ENCODE results near the gene NSL1.
"Not testable (repeated sequence)": the region's sequence is repeated elsewhere in the genome, so short reads cannot be mapped to it uniquely, and the experiment has no call there.

NSL1 gene, protein sequence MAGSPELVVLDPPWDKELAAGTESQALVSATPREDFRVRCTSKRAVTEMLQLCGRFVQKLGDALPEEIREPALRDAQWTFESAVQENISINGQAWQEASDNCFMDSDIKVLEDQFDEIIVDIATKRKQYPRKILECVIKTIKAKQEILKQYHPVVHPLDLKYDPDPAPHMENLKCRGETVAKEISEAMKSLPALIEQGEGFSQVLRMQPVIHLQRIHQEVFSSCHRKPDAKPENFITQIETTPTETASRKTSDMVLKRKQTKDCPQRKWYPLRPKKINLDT

DNA sequence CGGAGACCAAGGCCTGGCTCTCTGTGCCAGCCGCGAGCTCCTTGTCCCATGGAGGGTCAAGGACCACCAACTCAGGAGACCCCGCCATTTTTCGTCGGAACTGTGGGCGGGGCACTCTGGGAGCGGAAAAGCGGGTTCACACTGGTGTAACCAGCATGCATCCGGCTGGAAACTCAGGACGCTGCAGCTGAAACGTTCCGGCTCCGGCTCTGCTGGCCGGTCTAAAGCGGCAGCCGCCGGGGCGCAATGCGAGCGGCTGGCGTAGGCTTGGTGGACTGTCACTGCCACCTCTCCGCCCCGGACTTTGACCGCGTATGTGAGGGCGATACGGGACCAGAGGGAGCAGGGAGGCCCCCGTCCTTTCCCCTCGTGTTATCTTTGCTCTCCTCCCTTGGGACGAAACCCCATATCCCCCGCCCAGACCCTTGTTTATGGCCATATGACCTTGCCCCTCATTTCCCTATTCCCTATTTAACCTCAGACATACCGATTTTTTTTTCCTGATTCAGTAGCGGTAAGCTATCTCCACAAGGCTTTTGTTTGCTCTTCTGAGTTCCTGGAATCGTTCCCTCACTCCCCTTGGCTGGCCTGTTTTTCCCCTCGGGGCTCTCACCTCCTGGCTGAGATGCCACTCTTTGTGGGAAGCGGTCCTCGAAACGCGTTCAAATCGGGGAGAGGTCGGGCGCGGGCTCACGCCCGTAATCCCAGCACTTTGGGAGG lies at the start of gene NSL1, which contains the start of gene TATDN3:
Gene NSL1, minus strand, starts transcription at position 102 of the 720 bp plus-strand sequence. Its CDS starts 14 bp downstream, at position 88.
Gene TATDN3, plus strand, starts transcription at position 219 of the 720 bp plus-strand sequence. Its CDS starts 28 bp downstream, at position 247.
- peak; percentile 96 for DNase-seq (ENCODE audit: low read depth, low spot score)

DNA sequence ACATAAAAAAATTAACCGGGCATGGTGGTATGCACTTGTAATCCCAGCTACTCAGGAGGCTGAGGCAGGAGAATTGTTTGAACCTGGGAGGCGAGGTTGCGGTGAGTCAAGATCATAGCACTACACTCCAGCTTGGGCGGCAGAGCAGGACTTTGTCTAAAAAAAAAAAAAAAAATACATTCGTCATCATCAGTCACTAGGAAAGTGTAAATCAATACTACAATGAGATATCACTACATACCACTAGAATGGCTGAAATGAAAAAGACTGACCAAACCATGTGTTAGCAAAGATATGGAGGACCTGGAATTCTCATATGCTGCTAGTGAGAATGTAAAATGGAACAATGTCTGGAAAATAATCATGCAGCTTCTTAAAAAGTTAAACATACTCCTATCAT lies 46.6 kb upstream of the NSL1 start:
- no peak for DNase-seq (ENCODE audit: low read depth, low spot score)

DNA sequence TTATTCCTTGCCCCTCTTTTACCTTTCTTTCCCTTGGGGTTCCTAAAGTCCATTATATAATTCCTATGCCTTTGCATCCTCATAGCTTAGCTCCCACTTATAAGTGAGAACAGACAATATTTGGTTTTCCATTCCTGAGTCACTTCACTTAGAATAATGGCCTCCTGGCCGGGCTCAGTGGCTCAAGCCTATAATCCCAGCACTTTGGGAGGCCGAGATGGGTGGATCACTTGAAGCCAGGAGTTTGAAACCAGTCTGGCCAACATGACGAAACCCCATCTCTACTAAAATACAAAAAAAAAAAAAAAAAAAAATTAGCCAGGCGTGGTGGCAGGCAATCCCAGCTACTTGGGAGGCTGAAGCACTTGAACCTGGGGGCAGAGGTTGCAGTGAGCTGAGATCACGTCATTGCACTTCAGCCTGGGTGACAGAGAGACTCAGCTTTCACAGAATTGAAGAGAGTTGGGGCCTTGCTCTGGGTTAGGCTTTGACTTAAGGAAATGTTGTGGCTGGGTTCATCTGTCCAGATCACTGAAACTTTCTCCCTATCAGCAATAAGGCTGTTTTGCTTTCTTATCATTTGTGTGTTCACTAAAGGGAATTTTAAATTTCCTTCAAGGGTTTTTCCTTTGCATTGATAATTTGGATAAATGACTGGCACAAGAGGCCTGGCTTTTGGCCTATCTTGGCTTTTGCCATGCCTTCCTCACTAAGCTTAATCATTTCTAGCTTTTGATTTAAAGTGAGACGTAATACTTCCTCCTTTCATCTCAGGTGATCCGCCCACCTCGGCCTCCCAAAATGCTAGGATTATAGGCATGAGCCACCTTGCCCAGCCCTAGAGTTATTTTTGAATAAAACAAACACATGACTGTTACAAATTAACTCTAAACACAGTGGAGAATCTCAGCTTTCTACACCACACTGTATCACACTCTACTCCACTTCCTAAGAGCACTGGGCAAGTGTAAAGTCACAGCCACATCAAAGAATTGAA lies 41.9 kb upstream of the NSL1 start:
- not testable (repeated sequence) for DNase-seq (ENCODE audit: low read depth, low spot score)

DNA sequence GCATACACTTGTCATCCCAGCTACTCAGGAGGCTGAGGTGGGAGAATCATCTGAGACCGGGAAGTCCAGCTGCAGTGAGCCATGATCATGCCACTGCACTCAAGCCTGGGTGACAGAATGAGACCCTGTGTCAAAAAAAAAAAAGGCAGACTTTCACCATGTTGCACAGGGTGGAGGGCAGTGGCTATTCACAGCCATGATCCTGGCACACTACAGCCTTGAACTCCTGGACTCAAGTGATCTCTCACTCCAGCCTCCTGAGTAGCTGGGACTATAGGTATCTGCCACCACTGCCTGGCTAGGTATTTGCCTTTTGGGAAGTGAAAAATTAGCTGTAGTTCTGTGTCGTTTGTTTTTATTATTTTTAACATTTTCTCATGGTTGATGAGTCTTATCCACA lies 36.8 kb upstream of the NSL1 start:
- DNase-seq (ENCODE audit: low read depth, low spot score): no peak

DNA sequence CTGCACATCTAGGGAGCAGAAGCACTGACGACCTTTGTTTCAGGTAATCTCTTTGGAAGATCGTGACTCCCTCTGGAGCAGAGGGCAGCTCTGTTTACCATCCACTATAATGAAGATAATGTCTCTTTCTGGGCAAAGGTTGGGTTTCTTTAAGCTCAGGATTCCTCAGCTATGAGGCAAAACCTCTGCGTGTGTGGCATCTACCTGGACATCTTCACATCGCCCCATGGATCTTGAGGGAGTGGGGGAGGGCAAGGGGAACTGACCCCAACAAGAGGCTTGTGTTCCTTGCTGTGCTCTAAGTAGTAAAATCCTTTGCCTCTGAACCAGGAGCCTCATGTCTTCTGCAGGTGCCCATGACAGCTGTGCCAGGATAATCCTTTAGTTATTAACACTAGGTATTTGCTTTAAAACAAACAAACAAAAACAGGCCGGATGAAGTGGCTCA lies 36.3 kb upstream of the NSL1 start:
- DNase-seq (ENCODE audit: low read depth, low spot score): no peak

DNA sequence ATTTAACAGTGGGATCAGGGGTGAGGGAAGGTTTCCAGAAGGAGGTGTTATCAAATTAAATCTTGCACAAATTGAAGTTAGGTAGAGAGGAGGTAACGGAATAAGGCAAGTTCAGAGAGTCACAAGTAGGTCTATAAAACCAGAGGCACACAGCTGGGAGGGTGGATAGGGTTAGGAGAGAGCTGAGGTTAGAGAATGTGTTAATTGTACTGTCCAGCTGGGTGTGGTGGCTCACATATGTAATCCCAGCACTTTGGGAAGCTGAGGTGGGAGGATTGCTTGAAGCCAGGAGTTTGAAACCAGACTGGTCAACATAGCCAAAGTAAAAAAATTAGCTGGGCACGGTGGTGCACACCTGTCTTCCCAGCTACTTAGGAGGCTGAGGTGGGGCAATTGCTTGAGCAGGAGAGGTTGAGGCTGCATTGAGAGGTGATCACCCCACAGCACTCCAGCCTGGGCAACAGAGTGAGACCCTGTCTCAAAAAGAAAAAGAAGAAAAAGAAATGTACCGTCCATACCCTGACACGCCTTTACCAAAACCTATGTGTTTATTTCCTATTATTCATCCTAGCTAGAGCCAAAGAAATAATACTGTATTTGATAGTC lies 35.7 kb upstream of the NSL1 start:
- DNase-seq (ENCODE audit: low read depth, low spot score): no peak

DNA sequence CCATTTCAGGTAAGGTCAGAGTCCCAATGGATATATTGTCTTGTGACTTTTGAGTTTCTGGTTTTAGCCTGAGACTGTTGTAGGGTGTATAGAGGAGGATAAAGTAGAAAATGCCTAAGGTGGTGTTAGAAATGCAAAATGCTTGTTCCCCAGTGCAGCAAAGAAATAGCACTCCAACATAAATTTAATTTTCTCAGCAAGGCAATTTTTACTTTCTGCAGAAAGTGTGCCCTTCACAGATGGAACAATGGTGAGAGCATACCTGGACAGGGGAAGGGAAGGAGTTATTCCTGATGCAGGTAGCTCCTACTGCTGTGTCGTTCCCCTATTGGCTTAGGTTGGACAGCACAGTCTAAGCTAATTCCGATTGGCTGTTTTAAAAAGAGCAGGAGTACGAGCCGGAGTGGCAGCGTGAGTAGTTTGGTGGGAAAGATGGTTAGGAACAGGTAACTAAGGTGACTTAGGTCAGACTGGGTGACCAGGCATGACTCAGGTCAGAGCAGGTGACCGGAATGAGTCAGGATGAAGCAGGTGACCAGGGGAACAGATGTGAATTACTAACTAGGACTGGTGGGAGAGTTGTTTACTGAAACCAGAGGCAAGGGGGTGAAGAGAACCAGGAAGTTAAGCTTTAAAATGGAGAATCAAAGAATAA lies 34.3 kb upstream of the NSL1 start:
- DNase-seq (ENCODE audit: low read depth, low spot score): no peak

DNA sequence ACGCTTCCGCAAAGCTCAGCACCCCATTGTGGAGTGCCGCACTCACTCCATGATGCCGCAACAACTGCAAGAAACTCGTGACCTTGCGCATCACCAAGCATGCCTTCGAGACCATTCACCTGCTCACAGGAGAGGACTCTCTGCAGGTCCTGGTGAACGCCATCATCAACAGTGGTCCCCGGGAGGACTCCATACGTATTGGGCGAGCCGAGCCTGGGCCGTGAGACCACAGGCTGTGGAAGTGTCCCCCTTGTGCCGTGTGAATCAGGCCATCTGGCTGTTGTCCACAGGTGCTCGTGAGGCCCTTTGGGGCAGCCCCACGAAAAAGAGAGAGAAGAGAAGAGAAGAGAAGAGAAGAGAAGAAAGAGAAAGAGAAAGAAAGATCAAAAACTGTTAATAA lies 32.6 kb upstream of the NSL1 start:
- DNase-seq (ENCODE audit: low read depth, low spot score): no peak

DNA sequence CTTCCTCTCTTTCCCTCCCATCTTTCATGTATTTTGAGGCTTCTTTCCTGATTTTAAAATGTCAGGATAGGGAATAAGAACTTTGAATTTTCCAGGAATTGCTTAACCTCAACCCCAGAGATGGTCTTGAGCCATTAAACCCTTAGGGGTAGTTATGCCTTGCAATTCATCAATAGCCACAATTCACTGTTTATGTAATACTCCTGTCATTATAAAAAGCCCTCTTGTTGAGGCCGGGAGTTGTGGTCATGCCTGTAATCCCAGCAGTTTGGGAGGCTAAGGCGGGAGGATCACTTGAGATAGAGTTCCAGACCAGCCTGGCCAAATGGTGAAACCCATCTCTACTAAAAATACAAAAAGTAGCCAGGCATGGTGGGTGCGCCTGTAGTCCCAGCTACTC lies 31.4 kb upstream of the NSL1 start:
- no peak for DNase-seq (ENCODE audit: low read depth, low spot score)

DNA sequence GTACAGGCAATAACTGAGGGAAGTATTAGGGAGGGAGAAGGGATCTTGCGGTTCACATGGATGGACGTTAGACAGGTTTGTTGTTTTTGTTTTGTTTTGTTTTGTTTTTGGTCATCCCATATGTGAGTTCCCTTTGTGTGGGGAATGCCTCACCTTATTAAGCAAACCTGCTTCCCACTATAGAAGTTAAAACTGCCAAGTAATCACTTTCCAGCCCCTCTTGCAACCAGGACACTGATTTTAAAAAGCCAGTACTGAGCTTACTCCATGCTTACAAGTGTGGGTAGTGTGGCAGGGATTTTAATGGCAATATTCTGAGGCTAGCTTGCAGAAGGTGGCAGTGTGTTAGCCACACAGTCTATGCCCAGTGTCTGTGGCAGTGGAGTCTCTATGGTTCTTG lies 29.4 kb upstream of the NSL1 start:
- no peak for DNase-seq (ENCODE audit: low read depth, low spot score)

DNA sequence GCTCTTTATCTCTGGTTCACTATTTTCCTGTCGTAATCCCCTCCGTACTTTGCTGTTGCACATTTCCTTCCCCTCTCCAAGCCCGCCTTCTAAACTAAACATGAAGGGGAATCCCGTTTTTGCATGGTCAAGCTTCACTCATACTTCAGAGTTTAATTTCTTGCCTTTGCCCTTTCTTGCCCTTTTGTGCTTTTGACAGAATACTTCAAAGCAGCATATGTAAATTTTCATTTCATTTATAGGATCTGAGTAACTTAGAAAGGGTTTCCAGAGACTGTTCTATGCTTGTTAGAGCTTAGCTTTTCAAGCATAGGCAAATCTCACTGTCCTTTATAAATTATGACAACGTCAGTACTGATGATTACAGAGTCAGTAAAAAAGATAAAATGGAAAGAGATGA lies 28.1 kb upstream of the NSL1 start:
- no peak for DNase-seq (ENCODE audit: low read depth, low spot score)

DNA sequence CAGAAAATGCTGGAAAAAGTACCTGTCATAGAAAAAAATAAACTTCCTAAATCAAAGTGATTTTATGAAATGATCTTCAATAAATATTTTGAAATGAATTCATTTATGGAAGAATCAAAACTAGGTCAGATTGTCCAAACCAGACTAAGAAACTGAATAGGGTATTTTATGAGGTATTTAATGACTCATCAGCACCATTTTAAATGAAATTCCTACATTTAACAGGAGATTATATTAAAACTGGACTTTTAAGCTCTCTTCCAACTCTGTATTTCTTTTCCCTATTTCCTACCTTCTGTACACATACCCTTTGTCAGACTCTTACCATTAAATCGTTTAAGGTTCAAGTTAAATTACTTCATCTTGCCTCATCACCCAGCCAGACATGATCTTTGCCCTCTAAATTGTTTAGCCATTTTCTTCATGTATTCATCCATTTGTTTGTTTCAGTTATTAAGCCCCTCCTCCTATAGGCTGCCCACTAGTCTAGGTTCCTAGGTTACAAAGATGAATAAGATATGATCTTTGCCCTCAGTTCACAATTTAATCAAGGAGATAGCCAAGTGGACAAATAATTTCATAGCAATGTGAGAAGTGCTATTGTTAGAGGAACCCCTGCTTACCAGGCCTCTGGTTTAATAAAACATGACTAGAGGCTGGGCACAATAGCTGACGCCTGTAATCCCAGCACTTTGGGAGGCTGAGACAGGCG lies 25.1 kb upstream of the NSL1 start:
- no peak for DNase-seq (ENCODE audit: low read depth, low spot score)

DNA sequence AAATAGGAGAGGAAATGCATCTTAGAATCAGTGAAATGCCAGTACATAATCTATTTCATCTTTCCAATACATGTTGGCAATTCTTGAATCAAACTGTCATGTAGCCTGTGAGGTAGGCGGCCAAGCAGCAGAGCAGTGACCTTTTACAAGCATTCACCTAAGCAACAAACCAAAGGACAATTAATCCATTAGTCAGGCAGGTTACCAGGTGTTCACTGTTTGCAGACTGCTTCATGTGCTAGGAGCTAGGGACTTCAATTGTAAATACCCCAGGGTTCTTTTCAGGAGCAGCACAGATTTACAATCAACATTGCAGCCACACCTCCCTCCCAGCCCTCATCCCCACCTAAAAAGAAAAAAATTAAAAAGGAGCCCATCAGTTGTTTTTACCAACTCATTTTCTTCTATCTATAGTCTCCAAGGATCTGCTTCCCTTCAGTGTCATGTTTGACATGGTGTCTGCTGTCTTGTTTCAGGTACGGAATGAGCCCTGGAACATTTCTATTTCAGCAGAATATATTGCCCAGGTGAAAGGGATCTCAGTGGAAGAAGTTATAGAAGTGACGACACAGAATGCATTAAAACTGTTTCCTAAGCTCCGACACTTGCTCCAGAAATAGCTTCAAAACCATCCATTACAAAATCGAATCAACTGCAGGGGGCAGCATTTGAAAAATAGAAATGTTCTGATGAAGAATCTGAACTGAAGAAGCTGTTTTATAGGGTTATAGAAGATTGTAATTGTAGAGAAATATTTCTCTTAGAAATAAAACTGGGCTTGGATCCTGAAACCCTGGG lies 23.2 kb upstream of the NSL1 start:
- DNase-seq (ENCODE audit: low read depth, low spot score): peak; percentile 15

DNA sequence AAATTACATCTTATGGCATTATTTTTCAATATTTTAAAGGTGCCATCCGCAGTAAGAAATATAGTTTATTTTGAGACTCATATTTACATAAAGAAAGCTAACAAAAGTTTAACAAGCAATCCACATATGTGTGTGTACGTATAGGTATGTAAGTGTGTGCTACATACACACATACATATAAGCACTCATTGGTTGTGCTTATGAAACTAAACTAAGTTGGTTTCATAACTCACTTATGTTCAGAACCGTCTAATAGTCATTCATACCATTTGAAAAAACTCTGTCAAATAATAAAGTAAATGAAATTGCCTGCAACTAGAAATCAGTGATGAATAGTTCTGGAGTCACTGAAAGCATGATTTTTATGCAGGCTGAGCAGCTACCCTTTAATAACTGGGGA lies 14.2 kb upstream of the NSL1 start:
- no peak for DNase-seq (ENCODE audit: low read depth, low spot score)

DNA sequence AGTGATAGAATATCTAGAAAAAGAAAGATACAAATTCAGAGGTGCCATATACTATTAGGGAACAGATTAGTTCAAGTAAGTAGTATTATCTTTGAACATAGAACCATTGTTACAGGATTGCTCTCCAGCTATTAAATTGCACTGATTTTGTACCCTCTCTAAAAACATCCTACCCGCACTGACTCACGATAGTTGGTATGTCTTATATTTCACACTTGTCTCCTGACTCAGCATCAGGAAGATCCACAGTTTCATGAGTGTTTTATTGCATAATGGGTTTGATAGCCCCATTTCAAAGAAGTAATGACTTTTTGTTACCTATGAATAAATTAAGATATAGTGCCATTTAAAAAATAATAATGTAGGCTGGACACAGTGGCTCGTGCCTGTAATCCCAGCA lies 6.1 kb upstream of the NSL1 start:
- DNase-seq (ENCODE audit: low read depth, low spot score): no peak

DNA sequence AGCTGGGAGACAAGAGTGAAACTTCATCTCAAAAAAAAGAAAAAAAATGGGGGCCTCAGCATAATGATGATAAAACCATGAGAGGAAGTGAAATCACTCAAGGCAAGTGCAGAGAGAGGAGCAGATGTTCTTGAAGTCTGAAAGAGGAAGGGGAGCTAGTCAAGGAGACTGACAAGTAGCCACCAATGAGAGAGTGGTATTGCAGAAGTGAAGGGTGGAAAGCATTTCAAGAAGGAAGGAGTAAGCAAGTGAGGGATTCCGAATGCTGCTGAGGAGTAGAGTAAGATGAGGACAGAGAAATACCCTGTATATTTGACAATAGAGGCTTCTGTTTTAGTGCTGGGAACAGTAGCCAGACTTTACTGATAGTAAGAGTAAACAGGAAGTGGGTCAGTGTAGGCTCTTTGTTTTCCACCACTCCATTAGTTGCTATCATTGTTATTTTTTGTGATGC lies 3.0 kb upstream of the NSL1 start:
- no peak for DNase-seq (ENCODE audit: low read depth, low spot score)

DNA sequence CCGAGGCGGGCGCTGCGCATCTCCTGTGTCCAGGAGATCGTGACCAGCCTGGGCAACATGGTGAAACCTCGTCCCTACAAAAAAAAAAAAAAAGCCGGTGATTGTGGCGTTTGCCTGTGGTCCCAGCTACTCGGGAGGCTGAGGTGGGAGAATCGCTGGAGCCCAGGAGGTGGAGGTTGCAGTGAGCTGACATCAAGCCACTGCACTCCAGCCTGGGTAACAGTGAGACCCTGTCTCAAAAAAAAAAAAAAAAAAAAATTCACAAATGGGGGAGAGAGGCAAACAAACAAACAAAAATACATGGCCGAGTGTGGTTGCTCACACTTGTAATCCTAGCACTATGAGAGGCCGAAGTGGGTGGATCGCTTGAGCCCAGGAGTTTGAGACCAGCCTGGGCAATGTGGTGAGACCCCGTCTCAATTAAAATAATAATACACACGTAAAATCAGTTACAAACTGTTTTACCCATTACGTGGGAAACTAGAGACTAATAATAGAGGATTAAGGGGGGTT lies 875 bp upstream of the NSL1 start:
- DNase-seq (ENCODE audit: low read depth, low spot score): no peak

DNA sequence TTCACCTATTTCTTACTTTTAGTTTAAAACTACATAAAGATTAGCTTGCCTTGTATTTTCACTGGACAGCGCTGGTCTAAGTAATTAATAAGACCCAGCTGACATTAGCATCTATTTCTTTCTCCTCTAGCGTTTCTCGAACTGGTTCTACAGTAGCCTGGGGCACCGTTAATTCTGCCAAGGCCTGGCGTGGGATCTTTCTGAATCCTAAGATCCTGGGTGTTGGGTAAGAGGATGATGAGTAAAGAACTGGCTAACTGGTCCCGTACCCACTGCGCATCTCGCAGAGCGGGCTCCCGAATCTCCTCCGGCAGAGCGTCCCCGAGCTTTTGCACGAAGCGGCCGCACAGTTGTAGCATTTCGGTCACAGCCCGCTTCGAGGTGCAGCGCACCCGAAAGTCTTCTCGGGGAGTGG lies 309 bp downstream of the NSL1 start:
- DNase-seq (ENCODE audit: low read depth, low spot score): no peak

DNA sequence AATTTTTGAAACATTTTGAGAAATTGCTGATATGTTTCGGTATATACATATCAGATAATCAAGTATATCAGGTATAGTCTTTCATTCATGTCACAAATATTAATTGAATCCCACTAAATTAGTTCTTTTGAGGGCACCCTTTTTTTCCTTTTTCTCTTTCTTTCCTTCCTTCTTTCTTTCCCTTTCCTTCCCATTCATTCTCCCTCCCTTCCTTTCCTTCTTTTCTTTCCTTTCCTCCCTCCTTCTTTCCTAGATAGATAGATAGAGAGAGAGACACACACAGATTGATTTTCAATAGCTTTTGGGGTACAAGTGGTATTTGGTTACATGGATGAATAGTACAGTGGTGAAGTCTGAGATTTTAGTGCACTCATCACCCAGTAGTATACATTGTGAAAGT lies 5.7 kb downstream of the NSL1 start:
- no peak for DNase-seq (ENCODE audit: low read depth, low spot score)

Data from ELF-1 (cell line).